ENCODE data around the gene NCKAP5. TPM values are rescaled to one million over a fixed set of nuclear protein-coding genes. Genes with fewer than 3 reads are reported as not detected.

NCKAP5 gene
- total RNA-seq, 1 donor from 2014 or later = not detected

- intact Hi-C loops (cut with micrococcal nuclease) = no loop called here
These were observed 915.8 kb downstream of the NCKAP5 start for GRCh38 chr2:132652474-132652873.

DNA sequence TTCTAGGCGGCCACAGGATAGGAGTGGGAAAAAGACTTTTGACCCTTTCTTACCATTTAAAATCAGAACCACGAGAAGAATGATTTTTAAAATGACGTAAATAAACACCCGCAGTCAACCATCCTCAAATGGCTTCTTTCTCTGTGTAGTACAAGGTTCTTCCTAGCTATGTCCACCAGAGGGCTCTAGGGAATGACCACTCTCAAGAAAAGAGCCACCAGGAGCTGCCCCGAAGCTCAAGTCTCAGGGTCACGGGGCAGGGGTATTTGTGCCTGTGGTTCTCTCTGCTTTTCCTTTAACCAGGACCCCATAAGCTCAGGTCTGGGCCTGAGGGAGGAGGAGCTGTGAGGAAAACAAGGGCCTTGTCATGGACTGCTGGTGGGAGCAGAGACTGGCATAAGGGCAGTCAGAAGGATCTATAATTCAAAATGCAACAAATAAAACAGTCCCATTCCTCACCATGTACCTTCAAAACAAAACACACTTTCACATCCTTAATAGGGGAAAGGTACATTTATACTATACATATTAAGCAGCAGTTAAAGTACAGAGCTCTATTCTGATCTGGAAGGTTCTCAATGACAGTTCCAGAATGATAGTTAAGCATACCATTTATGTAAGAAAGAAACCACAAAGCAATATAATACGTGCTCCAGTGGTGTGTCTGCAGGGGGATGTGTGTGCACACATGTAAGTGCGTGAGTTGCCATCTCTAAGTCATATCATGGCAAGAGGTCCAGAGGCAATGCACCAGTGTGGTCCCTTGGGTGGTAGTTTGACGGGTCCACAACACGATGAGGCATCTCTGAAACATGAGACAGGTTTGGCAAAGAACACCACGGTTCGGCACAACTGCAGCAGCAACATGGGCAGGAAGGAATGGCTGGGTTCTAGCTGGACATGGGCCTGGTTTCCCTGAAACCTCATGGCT lies 916.9 kb downstream of the NCKAP5 start:
- intact Hi-C loops (cut with micrococcal nuclease) = no loop called here

- intact Hi-C loops (cut with micrococcal nuclease) = no loop called here
These were observed 921.6 kb downstream of the NCKAP5 start for GRCh38 chr2:132646540-132647108.

- intact Hi-C loops (cut with micrococcal nuclease) = no loop called here
These were observed 922.3 kb downstream of the NCKAP5 start for GRCh38 chr2:132645722-132646539.

DNA sequence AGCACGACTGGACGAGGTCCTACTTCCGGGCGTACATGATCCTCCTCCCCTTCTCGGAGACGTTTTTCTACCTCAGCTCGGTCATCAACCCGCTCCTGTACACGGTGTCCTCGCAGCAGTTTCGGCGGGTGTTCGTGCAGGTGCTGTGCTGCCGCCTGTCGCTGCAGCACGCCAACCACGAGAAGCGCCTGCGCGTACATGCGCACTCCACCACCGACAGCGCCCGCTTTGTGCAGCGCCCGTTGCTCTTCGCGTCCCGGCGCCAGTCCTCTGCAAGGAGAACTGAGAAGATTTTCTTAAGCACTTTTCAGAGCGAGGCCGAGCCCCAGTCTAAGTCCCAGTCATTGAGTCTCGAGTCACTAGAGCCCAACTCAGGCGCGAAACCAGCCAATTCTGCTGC lies 923.1 kb downstream of the NCKAP5 start:
- intact Hi-C loops (cut with micrococcal nuclease) = no loop called here

DNA sequence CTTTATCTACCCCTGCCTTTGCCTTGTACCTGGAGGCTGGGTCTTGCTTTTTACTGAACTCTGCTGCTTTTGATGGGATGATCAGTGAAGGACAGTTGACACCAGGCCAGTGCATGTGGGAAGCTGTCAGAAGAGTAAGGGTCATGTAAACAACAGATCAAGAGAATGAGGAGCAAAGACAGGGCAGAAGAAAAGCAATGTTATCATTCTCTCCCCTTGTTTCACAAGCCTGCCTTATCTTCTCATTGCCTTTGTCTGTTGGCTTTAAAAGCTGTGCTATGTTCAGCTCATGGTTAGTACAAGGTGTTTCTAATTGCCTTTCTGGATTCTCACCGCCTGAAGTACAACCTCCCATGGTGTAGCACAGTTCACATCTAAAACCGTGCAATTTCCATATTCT lies 925.8 kb downstream of the NCKAP5 start:
- intact Hi-C loops (cut with micrococcal nuclease) = no loop called here

DNA sequence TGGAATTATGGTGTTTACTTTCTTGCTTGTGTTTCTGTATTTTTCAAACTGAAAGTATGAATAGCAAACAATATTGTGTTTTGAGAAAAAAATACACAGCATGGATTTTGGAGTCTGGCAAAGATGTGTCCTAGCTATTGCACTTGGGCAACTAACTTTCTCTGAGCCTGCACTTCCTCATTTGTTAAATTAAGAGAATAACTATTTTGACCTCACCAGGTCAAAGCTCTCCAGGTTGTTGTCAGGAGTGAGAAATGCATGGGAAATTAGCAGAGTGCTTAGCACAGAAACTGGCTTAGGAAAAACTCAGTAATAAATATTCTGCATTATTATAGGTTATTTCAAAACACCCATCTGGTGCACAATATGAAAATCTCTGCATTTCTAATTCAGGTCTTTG lies 926.4 kb downstream of the NCKAP5 start:
- intact Hi-C loops (cut with micrococcal nuclease) = no loop called here

- intact Hi-C loops (cut with micrococcal nuclease) = no loop called here
These were observed 928.1 kb downstream of the NCKAP5 start for GRCh38 chr2:132640116-132640515.

DNA sequence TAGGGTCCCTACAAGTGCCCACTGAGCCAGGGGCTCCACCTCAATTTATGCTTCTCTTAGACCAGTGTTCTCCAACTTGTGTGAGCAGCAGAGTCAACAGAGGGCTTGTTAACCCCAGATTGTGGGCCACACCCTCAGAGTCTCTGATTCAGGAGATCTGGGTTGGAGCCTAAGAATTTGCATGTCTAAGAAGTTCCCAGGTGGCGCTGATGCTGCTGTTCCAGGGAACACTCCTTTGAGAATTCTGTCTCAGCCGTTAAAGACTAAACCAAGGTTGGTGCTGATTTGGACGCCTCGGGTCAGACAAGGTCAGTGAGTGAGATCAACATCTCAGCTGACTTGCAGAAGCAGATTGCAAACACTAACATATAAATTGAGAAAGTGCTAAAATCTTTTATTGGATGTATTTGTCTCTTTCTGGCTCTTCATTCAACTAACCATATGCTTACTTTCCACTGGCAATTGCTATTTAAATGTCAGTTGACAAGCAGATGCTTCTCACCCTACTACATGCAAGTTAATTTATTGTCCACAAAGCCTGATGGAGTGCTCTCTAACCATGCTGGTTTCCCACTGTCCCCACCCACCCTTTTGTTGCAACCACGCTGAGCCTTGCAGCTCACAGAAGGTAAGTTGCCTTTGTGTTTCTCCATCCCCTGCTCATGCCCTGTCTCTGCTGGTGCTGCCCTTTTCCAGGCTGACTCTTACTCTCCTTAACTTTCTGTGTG lies 929.8 kb downstream of the NCKAP5 start:
- intact Hi-C loops (cut with micrococcal nuclease) = no loop called here

- intact Hi-C loops (cut with micrococcal nuclease) = no loop called here
These were observed 931.9 kb downstream of the NCKAP5 start for GRCh38 chr2:132636346-132636745.

GRCh38 chr2:132633635-132634034 lies 934.6 kb downstream of the NCKAP5 start:
- intact Hi-C loops (cut with micrococcal nuclease) = no loop called here

DNA sequence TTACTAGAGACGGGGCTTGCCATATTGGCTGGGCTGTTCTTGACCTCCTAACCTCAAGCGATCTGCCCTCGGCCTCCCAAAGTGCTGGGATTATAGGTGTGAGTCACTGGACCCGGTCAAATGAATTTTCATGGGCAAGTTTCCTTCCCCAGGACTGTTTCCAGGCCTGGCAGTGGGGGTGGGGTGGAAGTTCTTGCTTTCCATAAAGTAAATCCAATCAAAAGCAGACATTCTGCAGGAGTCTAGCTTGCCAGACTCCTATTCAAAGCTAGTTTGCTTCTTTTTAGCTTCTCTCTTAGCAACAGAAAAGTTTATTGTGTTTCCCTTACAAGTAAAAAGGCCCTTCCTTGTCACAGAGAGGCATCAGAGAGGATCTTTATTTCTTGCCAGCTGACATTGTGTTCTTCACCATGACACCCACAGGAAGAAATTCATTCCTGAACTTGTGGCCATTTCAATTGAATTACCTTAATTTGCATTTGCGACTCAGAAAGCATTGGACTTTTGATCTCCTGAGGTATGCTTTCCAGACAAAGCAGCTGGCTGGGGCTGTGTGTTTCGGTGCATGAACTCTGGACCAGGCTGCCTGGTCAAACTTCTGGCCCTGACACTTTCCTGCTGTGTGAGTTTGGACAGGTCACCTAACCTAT lies 936.1 kb downstream of the NCKAP5 start:
- intact Hi-C loops (cut with micrococcal nuclease) = no loop called here

GRCh38 chr2:132627536-132627935 lies 940.7 kb downstream of the NCKAP5 start:
- intact Hi-C loops (cut with micrococcal nuclease) = no loop called here

GRCh38 chr2:132623096-132623839 lies 945.0 kb downstream of the NCKAP5 start:
- intact Hi-C loops (cut with micrococcal nuclease) = no loop called here

All from T-helper 1 cell treated with Interleukin-12 subunit alpha and Interleukin-12 subunit beta and Interleukin-4 antibody, amounts not matched to agents 30 ng/mL and 1 ng/mL, for 36 hours (primary cell).